Measurements from ENCODE around the gene EFR3B.

Gene EFR3B

DNA sequence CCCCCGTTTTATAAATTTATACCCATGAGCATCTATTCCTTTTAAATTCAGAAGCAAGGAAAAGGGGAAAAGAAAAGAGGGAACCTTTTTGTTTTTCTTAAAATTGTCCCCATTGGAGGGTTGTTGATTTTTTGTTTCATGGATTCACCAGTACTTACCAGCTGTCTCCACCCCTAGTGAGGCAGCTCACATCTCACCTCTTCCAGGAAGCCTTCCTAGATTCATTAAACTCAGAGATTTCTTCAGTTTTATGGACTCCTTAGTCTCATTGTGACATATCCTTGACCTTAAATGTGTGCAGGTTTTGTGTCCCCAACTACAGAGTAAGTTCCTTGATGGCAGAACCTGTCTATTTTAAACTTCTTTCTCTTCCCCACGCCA, 35.9 kb downstream of the EFR3B start:
- H3K4me1 ChIP-seq (ENCODE audit: control insufficient read depth, insufficient read depth, low read length) = no peaks in the 10 kb centered on the region
- H3K36me3 ChIP-seq (ENCODE audit: control insufficient read depth, insufficient read depth, low read length) = no peaks in the 10 kb centered on the region
- no peaks in the 10 kb centered on the region for H3K27me3 ChIP-seq (ENCODE audit: control insufficient read depth, insufficient read depth, low read length)
- no peaks in the 10 kb centered on the region for H3K9me3 ChIP-seq (ENCODE audit: control insufficient read depth, insufficient read depth, low read length)
- H3K4me3 ChIP-seq (ENCODE audit: low read depth, low read length) = no peak overlapping the region
- no peak overlapping the region for H3K9ac ChIP-seq (ENCODE audit: low read depth, low read length)

DNA sequence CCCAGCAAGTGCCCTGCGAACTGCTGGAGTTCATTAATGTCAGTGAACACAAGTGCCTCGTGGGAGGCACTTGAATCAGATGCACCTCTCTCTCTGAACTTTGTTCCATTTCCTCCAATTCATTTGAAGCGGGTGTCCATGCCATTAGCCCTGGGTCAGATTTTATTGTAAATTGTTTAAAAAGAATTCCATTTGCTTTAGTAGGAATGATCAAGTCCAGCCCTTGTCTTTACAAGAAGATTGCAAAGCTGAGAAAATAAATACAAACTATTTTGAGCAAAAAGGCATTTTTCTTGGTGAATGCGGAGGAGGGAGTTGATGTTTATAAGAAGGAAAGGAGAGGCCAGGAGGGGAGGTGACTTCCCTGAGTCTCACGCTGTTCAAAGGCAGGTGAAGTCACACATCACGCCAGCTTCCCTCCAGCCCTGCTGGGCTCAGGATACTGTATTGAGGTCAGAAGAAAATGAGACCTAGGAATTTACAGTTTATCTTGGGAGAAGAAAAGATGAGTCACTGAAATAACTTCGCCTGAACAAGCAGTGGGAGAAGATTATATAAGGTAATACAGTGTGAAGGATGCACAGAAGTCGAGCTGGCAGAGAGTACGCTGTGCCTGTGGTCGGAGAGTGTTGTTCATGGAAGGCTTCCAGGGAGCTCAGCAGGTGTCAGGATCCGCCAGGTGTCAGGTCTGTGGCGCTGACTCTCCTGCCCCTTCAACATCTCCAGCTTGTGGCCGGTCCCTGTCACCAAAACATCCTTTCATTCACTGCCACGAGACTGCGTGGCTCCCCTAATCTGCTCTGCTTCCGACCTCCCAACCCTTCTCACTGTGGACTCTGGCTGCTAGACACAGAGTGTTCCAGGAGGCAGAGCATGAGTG, 36.5 kb downstream of the EFR3B start:
- no peak overlapping the region for H3K4me3 ChIP-seq (ENCODE audit: low read depth, low read length)
- no peaks in the 10 kb centered on the region for H3K36me3 ChIP-seq (ENCODE audit: control insufficient read depth, insufficient read depth, low read length)
- H3K9ac ChIP-seq (ENCODE audit: low read depth, low read length) = no peak overlapping the region
- H3K27me3 ChIP-seq (ENCODE audit: control insufficient read depth, insufficient read depth, low read length) = no peaks in the 10 kb centered on the region
- H3K4me1 ChIP-seq (ENCODE audit: control insufficient read depth, insufficient read depth, low read length) = no peaks in the 10 kb centered on the region
- no peaks in the 10 kb centered on the region for H3K9me3 ChIP-seq (ENCODE audit: control insufficient read depth, insufficient read depth, low read length)

DNA sequence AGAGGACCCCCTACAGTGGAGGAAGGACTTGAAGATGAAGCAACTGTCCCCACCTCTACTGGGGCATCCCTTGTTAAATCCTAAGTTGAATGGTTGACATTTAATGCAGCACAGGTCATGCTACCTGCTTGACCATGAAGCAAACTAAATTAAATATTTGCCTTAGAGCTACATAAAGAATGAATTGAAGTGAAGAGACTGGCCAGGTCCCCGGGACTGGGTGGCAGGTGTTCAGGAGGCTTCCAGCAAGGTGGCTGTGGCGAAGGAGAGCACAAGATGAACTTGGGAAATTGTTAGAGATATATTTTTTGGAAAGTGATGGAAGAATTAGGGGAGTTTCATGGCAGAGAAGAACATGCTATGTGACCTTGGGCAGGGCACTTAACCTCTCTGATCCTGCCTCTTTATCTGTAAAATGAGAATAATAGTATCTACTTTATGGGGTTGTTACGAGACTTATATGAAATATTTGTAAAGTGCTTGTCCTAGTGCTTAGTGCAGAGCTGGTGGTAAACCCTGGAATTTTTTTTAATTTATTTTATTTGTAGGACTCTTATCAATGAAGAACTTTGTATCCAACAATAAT, 37.3 kb downstream of the EFR3B start:
- Histone ChIP-seq H3K27me3 (ENCODE audit: control insufficient read depth, insufficient read depth, low read length) (no peaks in the 10 kb centered on the region), H3K36me3 (ENCODE audit: control insufficient read depth, insufficient read depth, low read length) (no peaks in the 10 kb centered on the region), H3K4me1 (ENCODE audit: control insufficient read depth, insufficient read depth, low read length) (no peaks in the 10 kb centered on the region), H3K9me3 (ENCODE audit: control insufficient read depth, insufficient read depth, low read length) (no peaks in the 10 kb centered on the region), H3K4me3 (ENCODE audit: low read depth, low read length) (no peak overlapping the region), H3K9ac (ENCODE audit: low read depth, low read length) (no peak overlapping the region)

DNA sequence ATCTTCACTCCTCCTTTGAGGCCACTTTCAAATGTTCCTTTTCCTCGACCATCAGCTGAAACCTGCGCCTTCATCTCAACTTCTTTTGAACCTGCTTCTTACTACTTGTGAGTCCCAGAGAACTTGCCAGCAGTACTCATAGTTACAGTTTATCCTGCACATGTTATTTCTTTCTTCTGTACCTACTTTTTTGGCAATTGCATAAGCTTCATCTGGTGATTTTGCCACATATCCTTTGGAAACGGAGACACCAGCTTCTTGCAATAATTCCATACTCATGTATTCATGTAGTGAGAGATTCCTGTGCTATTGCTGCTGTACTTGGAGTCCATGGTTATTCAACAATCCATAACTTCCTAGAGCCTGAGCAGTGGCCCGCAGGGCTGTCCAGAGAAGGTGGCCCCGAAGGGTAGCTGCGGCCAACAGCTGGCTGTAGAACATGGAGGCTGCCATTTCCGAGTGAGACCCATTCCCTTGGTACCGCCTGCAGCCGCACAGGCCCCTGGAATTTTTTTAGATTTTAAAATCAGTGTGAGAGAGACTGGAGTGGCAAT, 39.4 kb downstream of the EFR3B start:
- H3K4me1 ChIP-seq (ENCODE audit: control insufficient read depth, insufficient read depth, low read length) = no peaks in the 10 kb centered on the region
- H3K27me3 ChIP-seq (ENCODE audit: control insufficient read depth, insufficient read depth, low read length) = no peaks in the 10 kb centered on the region
- H3K4me3 ChIP-seq (ENCODE audit: low read depth, low read length) = no peak overlapping the region
- H3K36me3 ChIP-seq (ENCODE audit: control insufficient read depth, insufficient read depth, low read length) = no peaks in the 10 kb centered on the region
- no peaks in the 10 kb centered on the region for H3K9me3 ChIP-seq (ENCODE audit: control insufficient read depth, insufficient read depth, low read length)
- no peak overlapping the region for H3K9ac ChIP-seq (ENCODE audit: low read depth, low read length)

- H3K4me1 ChIP-seq (ENCODE audit: control insufficient read depth, insufficient read depth, low read length) = no peaks in the 10 kb centered on the region
- H3K27me3 ChIP-seq (ENCODE audit: control insufficient read depth, insufficient read depth, low read length) = no peaks in the 10 kb centered on the region
- no peaks in the 10 kb centered on the region for H3K9me3 ChIP-seq (ENCODE audit: control insufficient read depth, insufficient read depth, low read length)
- no peak overlapping the region for H3K9ac ChIP-seq (ENCODE audit: low read depth, low read length)
- no peaks in the 10 kb centered on the region for H3K36me3 ChIP-seq (ENCODE audit: control insufficient read depth, insufficient read depth, low read length)
- no peak overlapping the region for H3K4me3 ChIP-seq (ENCODE audit: low read depth, low read length)
These were observed 40.2 kb downstream of the EFR3B start for GRCh38 chr2:25082002-25082622.

DNA sequence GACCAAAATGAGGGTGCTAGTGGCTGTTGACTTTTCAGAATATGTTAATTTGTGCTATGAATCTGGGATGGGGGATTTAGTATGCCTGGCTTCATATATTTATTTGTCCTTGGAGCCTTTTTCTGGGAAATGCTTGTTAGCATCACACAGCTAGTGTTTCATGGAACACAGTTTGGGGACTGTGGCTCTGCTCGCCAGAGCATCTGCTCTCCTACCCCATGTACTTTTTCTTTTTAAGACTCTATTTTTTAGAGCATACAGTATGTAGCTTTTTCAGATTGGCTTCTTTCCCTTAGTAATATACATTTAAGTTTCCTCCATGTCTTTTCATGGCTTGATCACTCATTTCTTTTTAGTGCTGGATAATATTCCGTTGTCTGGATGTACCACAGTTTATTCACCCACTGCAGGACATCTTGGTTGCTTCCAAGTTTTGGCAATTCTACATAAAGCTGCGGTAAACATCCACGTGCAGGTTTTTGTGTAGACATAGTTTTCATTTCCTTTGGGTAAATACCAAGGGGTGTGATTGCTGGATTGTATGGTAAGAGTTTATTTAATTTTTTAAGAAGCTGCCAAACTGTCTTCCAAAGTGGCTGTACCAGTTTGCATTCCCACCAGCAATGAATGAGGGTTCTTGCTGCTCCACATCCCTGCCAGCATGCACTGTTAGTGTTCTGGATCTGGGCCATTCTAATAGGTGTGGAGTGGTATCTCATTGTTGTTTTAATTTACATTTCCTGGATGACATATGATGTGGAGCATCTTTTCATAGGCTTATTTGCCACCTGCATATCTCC, 44.1 kb downstream of the EFR3B start:
- Histone ChIP-seq H3K9ac (ENCODE audit: low read depth, low read length) (no peak overlapping the region), H3K36me3 (ENCODE audit: control insufficient read depth, insufficient read depth, low read length) (no peaks in the 10 kb centered on the region), H3K4me1 (ENCODE audit: control insufficient read depth, insufficient read depth, low read length) (peaks cover 15% of the 10 kb centered on the region), H3K9me3 (ENCODE audit: control insufficient read depth, insufficient read depth, low read length) (no peaks in the 10 kb centered on the region), H3K4me3 (ENCODE audit: low read depth, low read length) (no peak overlapping the region), H3K27me3 (ENCODE audit: control insufficient read depth, insufficient read depth, low read length) (no peaks in the 10 kb centered on the region)

DNA sequence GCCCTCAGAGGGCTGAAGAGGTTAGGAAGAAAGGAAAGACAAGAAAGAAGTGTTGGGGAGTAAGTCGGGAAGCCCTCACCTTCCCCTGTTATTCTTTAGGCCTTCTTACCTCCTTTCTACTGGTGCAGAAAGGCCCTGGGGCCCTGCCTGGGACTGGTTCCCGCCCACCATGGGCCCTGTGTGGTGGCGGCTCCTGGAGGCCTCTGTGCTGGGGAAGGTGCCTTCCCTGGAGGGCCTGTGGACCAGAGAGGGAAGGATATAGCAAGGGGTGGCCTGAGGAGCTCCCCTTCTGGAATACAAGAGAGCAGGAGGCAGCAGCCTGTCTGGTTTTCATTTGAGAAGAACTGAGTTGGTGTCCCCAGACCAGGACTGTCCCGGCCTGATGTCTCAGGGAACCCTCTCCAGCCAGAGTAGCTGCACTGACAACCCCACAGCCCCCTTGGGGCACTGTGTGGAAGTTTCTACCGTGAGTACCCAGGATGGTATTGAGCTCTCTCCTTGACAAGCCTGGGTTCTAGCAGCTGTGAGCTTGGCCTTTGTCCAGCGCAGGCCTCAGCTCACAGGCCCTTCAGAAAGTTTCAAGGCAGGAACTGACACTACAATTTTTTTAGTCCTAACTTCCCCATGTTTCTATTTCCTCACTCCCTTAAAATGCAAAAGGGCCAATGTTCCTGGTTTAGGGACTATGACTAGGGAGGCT, 47.1 kb downstream of the EFR3B start:
- H3K9ac ChIP-seq (ENCODE audit: low read depth, low read length) = no peak overlapping the region
- no peak overlapping the region for H3K4me3 ChIP-seq (ENCODE audit: low read depth, low read length)

DNA sequence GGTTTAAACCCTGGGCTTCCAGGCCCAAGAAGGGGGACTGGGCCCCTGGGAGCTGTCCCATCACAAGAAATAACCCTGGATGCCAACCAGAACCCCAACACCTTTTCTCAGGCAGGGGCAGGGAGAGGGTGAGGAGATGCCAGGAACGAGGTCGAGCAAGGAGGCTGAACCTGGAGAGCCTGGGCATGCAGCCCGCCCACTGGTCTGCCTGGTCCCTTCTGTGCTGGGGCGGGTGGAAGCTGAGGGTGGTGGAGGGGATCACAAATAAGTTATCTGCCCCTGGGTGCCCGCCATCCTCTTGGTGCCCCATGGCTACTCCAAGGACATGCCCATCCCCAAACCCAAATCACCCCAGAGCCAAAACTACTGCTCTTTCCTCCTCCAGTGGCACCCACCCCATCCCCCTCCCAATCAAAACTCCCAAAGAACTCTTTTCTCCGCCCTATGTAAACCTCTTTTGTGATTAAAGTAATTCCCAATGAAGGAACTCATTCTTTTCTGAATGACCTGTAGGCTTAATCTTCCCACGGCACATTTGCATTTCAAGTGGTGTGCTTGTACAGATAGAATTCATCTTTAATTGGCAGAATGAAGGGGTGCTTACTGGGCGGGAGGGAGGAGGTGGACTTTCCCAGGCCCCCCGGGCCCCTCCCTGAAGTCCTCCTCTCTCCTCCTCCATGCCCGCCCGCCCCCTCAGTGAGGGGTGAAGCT, 47.9 kb downstream of the EFR3B start:
- no peak overlapping the region for H3K4me3 ChIP-seq (ENCODE audit: low read depth, low read length)
- peaks cover 18% of the 10 kb centered on the region for H3K4me1 ChIP-seq (ENCODE audit: control insufficient read depth, insufficient read depth, low read length)
- H3K9ac ChIP-seq (ENCODE audit: low read depth, low read length) = no peak overlapping the region
- H3K27me3 ChIP-seq (ENCODE audit: control insufficient read depth, insufficient read depth, low read length) = no peaks in the 10 kb centered on the region
- H3K9me3 ChIP-seq (ENCODE audit: control insufficient read depth, insufficient read depth, low read length) = no peaks in the 10 kb centered on the region
- H3K36me3 ChIP-seq (ENCODE audit: control insufficient read depth, insufficient read depth, low read length) = no peaks in the 10 kb centered on the region

More for the DNA sequence above, 47.1 kb downstream of the EFR3B start:
- Histone ChIP-seq H3K27me3 (ENCODE audit: control insufficient read depth, insufficient read depth, low read length) (no peaks in the 10 kb centered on the region), H3K36me3 (ENCODE audit: control insufficient read depth, insufficient read depth, low read length) (no peaks in the 10 kb centered on the region), H3K4me1 (ENCODE audit: control insufficient read depth, insufficient read depth, low read length) (peaks cover 18% of the 10 kb centered on the region), H3K9me3 (ENCODE audit: control insufficient read depth, insufficient read depth, low read length) (no peaks in the 10 kb centered on the region)

DNA sequence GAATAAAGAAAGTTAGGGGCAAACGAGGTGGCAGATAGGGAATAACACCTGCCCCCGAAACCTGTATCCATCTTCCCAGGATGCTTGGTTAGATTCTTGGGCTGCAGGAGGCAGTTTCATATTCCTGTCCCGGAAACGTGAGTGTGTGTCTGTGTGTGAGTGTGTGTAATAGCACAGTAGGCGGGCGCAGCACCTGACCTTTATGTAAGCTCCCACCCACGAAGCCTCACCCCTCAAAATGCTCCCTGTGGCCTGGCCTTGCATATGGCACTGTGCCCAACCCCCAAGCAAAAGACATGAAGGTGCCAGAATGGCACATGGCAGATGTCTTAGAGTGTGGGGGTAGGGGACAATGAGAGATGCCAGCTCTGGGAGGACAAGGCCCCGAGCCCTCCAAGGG, 48.9 kb downstream of the EFR3B start:
- Histone ChIP-seq H3K4me3 (ENCODE audit: low read depth, low read length) (no peak overlapping the region), H3K4me1 (ENCODE audit: control insufficient read depth, insufficient read depth, low read length) (peaks cover 18% of the 10 kb centered on the region), H3K36me3 (ENCODE audit: control insufficient read depth, insufficient read depth, low read length) (no peaks in the 10 kb centered on the region), H3K9ac (ENCODE audit: low read depth, low read length) (no peak overlapping the region), H3K9me3 (ENCODE audit: control insufficient read depth, insufficient read depth, low read length) (no peaks in the 10 kb centered on the region), H3K27me3 (ENCODE audit: control insufficient read depth, insufficient read depth, low read length) (no peaks in the 10 kb centered on the region)

GRCh38 chr2:25091265-25091664, 49.4 kb downstream of the EFR3B start:
- no peaks in the 10 kb centered on the region for H3K36me3 ChIP-seq (ENCODE audit: control insufficient read depth, insufficient read depth, low read length)
- no peak overlapping the region for H3K9ac ChIP-seq (ENCODE audit: low read depth, low read length)
- peaks cover 18% of the 10 kb centered on the region for H3K4me1 ChIP-seq (ENCODE audit: control insufficient read depth, insufficient read depth, low read length)
- no peaks in the 10 kb centered on the region for H3K27me3 ChIP-seq (ENCODE audit: control insufficient read depth, insufficient read depth, low read length)
- H3K4me3 ChIP-seq (ENCODE audit: low read depth, low read length) = no peak overlapping the region
- no peaks in the 10 kb centered on the region for H3K9me3 ChIP-seq (ENCODE audit: control insufficient read depth, insufficient read depth, low read length)
